Middle frontal gyrus (tissue), 1 donor: ENCODE results near the gene TRIM39.
"Not testable (repeated sequence)": the region's sequence is repeated elsewhere in the genome, so short reads cannot be mapped to it uniquely, and the experiment has no call there.

ENCODE experiments used
- DNase-seq: peaks from one replicate; pipeline ENCODE4 v3.0.0-alpha.2; 2015; ENCODE audit warnings: low spot score; ENCODE audit errors: extremely low spot score

Gene TRIM39

DNA sequence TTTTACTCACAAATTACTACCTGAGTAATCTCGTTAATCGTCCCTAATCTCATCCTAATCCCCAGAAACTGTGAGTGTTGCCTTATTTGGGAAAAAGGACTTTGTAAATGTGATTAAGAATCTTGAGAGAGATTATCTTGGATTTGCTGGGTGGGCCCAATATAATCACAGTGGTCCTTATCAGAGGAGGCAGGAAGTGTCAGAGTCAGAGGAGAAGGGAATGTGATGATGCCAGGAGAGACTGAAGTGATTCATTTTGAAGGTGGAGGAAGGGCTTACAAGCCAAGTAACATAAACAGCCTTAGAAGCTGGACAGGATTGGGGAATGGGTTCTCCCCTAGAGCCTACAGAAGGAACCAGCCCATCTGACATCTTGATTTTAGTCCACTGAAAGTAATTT lies 34.9 kb downstream of the TRIM39 start:
- DNase-seq, result no peak

DNA sequence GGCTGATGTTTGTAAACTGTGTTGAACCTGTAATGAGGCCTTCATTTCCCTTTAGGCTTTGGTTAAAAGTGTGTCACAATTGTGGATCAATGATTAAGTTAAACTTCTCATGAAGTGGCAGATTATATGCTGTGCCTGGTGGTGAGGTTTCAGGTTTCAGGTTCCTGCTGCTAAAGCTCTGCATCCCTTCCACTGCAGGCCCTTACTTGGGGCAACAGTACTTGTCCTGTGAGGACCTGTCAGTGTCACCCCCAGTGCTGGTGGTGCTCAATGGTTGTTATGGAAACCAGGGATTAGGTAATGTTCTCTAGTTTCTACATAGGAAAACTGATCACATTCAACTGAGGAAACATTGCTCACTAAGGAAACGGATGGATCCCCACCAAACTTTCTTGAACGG lies 36.7 kb downstream of the TRIM39 start:
- no peak for DNase-seq

DNA sequence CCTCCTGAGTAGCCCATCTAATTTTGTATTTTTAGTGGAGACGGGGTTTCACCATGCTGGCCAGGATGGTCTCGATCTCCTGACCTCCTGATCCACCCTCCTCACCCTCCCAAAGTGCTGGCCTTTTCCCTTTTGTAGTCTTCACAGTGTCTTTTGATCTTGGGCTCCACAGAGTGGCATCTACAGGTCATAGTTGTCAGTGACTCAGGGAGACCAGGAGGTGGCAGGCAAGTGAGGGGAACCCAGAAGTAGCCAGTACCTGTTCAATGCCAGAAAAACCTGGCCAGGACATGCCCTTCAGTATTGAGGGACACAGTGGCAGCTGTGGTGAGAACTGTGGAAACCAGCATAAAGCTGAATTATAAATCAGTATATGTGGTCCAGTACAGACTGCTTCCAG lies 37.9 kb downstream of the TRIM39 start:
- DNase-seq, result no peak

DNA sequence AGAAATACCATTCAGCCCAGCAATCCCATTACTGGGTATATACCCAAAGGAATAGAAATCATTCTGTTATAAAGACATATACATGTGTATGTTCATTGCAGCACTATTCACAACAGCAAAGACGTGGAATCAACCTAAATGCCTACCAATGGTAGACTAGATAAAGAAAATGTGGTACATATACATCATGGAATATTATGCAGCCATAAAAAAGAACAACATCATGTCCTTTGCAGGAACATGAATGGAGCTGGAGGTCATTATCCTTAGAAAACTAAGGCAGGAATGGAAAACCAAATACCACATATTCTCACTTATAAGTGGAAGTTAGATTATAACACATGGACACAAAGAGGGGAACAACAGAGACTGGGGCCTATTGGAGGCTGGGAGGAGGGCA lies 42.6 kb downstream of the TRIM39 start:
- DNase-seq, result not testable (repeated sequence)

DNA sequence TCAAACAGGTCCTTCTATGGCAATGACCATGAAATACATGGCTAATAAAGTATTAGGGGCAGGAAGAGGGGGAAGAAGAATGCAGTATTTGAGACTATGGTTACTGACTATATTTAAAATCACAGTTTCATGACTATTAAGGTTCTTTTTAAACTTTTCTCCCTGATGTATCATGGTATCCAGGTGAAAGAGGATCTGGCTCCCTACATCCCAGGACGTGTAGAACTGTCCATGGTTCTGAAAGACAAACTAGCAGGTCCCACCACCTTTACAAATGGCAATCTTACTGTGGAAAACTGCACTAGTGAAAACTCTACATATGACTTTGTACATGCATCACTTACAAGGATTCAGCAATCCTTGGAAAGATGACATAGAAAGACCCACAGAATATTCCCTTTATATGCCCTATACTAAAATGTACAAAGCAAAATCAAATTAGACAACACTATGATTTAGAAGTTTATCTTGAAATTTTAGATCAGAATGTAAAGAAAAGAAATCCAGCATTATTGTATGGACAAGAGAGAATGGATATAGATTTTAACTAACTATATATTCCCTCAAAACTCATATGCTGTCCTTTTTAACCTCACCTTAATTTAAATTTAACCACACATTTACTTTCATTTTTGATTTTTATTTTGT lies 51.7 kb downstream of the TRIM39 start:
- DNase-seq, result no peak

DNA sequence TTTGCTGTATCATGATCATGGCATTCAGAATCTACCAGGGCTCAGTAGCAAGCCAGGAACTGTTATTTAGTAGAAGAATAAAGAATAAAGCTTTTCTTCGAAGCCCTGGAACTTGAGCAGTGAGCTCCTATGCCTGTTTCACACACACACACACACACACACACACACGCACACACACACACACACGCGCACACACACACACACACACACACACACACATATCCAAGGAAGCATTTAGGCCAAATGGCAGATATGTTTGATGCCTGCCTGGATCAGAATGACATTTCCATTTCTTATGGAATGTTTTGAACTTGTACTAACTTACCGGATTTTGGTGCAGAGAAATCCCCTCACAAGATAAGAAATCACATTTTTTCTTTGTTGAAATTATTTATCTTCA lies 53.7 kb downstream of the TRIM39 start:
- no peak for DNase-seq

DNA sequence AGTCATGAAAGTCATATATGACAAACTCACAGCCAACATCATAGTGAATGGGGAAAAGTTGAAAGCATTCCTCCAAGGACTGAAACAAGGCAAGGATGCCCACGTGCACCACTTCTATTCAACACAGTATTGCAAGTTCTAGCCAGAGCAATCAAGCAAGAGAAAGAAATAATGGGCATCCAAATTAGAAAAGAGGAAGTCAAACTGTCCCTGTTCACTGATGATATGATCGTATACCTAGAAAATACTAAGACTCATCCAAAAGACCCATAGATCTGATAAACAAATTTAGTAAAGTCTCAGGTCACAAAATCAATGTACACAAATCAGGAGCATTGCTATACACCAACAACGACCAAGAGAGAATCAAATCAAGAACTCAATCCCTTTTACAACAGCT lies 59.4 kb downstream of the TRIM39 start:
- no peak for DNase-seq

DNA sequence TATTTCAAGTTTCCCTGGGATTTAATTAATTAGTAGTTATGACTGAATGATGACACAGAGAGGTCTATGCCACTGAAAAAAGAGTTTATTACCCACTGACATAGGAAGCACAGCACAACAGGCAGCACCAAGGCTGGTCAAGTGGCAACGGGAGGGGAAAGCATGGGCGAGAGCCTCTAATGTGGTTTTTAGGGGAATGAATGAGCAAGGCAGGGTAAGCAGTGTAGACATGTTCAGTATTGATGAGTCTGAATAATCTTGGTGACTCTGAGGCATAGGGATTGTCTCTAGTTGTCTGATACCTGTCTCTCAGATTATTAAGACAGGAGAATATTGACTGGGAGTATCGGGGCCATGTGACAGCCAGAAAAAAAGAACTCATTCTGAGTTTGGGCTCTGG lies 64.5 kb downstream of the TRIM39 start:
- DNase-seq, result no peak
